Measurements from ENCODE around the gene KANK4. TPM values are rescaled to one million over a fixed set of nuclear protein-coding genes. Genes with fewer than 3 reads are reported as not detected.
"Not testable (repeated sequence)": the region's sequence is repeated elsewhere in the genome, so short reads cannot be mapped to it uniquely, and the experiment has no call there.

Gene KANK4
- total and polyA plus RNA-seq, 12 donors, result 0.04 to 0.61 (median 0.19) TPM

DNA sequence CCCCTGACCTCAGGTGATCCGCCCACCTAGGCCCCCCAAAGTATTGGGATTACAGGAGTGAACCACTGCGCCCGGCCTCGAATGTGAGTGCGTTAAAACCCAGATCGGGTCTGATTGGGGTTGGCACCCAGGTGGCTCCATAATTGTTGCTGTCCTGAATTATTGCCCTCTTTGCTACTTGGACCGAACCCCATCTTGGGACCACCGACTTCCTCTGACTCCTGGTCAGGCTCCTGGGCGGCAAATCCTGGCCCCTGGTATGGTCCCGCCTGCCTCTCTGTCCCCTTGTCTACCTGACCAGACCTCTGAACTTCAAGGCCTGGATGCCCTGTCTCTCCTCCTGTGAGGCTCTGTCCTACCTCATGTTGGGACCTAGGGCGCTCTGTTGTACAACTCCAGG lies 91.7 kb downstream of the KANK4 start:
- DNase-seq (no peak), ATAC-seq (no peak)
- Histone ChIP-seq H3K36me3 (no peaks in the 10 kb centered on the region), H3K27ac (no peak overlapping the region), H3K27me3 (peaks cover 0 to 8% (median 0%) of the 10 kb centered on the region in 7 donors), H3K4me1 (peaks cover 0 to 6% (median 0%) of the 10 kb centered on the region in 9 donors), H3K9me3 (no peaks in the 10 kb centered on the region), H3K4me3 (no peak overlapping the region)
- 87 to 90% methylated on average over 11 of the region's 11 CpGs for WGBS, 2 donors
- TF ChIP-seq, protein P1, sequence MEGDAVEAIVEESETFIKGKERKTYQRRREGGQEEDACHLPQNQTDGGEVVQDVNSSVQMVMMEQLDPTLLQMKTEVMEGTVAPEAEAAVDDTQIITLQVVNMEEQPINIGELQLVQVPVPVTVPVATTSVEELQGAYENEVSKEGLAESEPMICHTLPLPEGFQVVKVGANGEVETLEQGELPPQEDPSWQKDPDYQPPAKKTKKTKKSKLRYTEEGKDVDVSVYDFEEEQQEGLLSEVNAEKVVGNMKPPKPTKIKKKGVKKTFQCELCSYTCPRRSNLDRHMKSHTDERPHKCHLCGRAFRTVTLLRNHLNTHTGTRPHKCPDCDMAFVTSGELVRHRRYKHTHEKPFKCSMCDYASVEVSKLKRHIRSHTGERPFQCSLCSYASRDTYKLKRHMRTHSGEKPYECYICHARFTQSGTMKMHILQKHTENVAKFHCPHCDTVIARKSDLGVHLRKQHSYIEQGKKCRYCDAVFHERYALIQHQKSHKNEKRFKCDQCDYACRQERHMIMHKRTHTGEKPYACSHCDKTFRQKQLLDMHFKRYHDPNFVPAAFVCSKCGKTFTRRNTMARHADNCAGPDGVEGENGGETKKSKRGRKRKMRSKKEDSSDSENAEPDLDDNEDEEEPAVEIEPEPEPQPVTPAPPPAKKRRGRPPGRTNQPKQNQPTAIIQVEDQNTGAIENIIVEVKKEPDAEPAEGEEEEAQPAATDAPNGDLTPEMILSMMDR (IDR thresholded peaks at IDR 0.05), result no peak
- intact Hi-C loops (cut with DNase I), result no loop called here

DNA sequence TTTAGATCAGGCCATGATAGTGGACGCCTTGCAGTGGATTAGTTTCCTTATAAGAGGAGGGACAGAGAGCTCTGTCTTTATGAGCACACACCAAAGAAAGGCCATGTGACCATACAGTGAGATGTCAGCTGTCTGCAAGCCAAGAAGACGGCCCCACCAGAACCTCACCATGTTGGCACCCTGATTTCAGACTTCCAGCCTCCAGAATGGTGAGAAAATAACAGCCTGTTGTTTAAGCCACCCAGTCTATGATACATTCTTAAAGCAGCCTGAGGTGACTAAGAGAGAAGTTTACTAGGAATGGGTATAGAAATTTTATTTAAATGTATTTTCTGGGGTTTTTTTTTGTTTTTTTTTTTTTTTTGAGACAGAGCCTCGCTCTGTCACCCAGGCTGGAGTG lies 95.1 kb downstream of the KANK4 start:
- 38 to 47% methylated on average over 2 of the region's 3 CpGs for WGBS, 2 donors
- TF ChIP-seq, protein P1 (IDR thresholded peaks at IDR 0.05), result no peak
- ATAC-seq, result no peak
- H3K4me1 ChIP-seq, result peaks cover 0 to 3% (median 0%) of the 10 kb centered on the region in 9 donors
- no peaks in the 10 kb centered on the region for H3K9me3 ChIP-seq
- H3K36me3 ChIP-seq, result no peaks in the 10 kb centered on the region
- intact Hi-C loops (cut with DNase I), result no loop called here
- H3K27me3 ChIP-seq, result peaks cover 0 to 8% (median 0%) of the 10 kb centered on the region in 7 donors
- H3K27ac ChIP-seq, result no peak overlapping the region
- no peak for DNase-seq
- H3K4me3 ChIP-seq, result no peak overlapping the region

DNA sequence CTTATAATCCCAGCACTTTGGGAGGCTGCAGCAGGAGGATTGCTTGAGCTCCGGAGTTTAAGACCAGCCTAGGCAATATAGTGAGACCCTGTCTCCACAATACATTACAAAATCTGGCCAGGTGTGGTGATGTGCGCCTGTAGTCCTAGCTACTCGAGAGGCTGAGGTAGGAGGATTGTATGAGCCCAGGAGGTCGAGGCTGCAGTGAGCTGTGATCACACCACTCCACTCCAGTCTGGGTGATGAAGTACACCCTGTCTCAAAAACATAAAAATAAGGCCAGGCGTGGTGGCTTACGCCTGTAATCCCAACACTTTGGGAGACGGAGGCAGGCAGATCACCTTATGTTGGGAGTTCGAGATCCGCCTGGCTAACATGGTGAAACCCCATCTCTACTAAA lies 96.9 kb downstream of the KANK4 start:
- H3K27me3 ChIP-seq, result peaks cover 0 to under 1% (median 0%) of the 10 kb centered on the region in 7 donors
- no peaks in the 10 kb centered on the region for H3K36me3 ChIP-seq
- no peak overlapping the region for H3K27ac ChIP-seq
- intact Hi-C loops (cut with DNase I), result no loop called here
- no peak overlapping the region for H3K4me3 ChIP-seq
- DNase-seq (no peak), ATAC-seq (no peak)
- TF ChIP-seq, protein P1 (IDR thresholded peaks at IDR 0.05), result no peak
- no peaks in the 10 kb centered on the region for H3K4me1 ChIP-seq
- H3K9me3 ChIP-seq, result no peaks in the 10 kb centered on the region
- 93% methylated on average over 9 of the region's 9 CpGs for WGBS, 2 donors

DNA sequence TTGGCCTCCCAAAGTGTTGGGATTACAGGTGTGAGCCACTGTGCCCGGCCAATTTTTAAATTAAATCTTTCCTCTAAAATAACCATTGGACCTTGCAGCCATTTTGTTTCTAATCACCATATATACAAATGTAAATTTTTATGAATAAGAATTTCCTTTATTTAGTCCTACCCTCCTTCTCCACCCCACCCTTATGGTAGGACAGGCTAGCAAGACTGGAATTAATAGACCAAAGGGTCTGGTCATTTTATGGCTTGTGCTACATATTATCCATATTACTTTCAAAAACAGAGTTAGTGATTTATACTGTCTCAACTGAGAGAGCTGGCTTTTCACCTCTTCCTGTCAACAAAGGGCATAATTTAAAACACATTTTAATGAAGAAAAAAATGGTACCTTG lies 98.1 kb downstream of the KANK4 start:
- Histone ChIP-seq H3K9me3 (no peaks in the 10 kb centered on the region), H3K27me3 (no peaks in the 10 kb centered on the region), H3K36me3 (no peaks in the 10 kb centered on the region), H3K4me3 (no peak overlapping the region), H3K27ac (no peak overlapping the region), H3K4me1 (no peaks in the 10 kb centered on the region)
- no peak for DNase-seq
- intact Hi-C loops (cut with DNase I), result no loop called here
- WGBS, 2 donors, result 97 to 98% methylated on average over 1 of the region's 1 CpG
- TF ChIP-seq, protein P1 (IDR thresholded peaks at IDR 0.05), result no peak
- no peak for ATAC-seq

DNA sequence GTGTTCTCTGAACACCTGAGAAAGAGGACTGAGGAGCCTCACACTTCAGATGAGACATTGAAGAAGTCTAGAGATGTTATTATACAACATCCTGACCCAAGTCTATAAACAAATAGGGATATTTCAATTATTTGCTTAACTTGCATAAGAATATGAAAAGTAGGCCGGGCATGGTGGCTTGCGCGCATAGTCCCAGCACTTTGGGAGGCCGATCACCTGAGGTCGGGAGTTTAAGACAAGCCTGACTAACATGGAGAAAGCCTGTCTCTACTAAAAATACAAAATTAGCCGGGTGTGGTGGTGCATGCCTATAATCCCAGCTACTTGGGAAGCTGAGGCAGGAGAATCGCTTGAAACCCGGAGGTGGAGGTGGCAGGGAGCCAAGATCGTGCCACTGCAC lies 98.8 kb downstream of the KANK4 start:
- H3K27me3 ChIP-seq; H3K9me3 ChIP-seq; ATAC-seq; DNase-seq; H3K27ac ChIP-seq; H3K36me3 ChIP-seq; H3K4me3 ChIP-seq; intact Hi-C loops (cut with DNase I); H3K4me1 ChIP-seq: not testable (repeated sequence)
- 92 to 94% methylated on average over 9 of the region's 9 CpGs for WGBS, 2 donors
